Kidney (tissue), 14 donors: ENCODE measurements around the gene RNF4. TPM values are rescaled to one million over a fixed set of nuclear protein-coding genes. Genes with fewer than 3 reads are reported as not detected.
A peak's percentile ranks its signal among the peaks of the same experiment; 100 is the strongest.

ENCODE experiments used
- DNase-seq, 5 donors: peaks; one replicate each; pipeline ENCODE4 v3.0.0-alpha.2; 2013 to 2020
- FAIRE-seq: peaks from 2 replicates; lab custom pipeline; 2012; peaks lifted over from hg19 to GRCh38; lab: Jason Lieb, UNC
- H3K27ac ChIP-seq, 2 donors: one replicate each; pipeline ENCODE4 v1.7.0; 2013; ENCODE audit warnings: low read depth in 2 of 2, low read length in 2 of 2, inconsistent platforms in 1 of 2
- H3K27me3 ChIP-seq: one replicate; pipeline ENCODE4 v1.7.1; 2013; ENCODE audit warnings: low read length, inconsistent platforms; ENCODE audit not compliant: control insufficient read depth, insufficient read depth
- H3K36me3 ChIP-seq, 3 donors: one replicate each; pipeline versions ENCODE4 v1.7.0 to v1.7.1; 2013; ENCODE audit warnings: low read length in 3 of 3, control low read depth in 1 of 3, inconsistent platforms in 1 of 3; ENCODE audit not compliant: insufficient read depth in 3 of 3, control insufficient read depth in 2 of 3
- H3K4me1 ChIP-seq, 3 donors: one replicate each; pipeline versions ENCODE4 v1.7.0 to v1.7.1; 2013; ENCODE audit warnings: low read length in 3 of 3, inconsistent platforms in 1 of 3, low read depth in 1 of 3; ENCODE audit not compliant: control insufficient read depth in 2 of 3, insufficient read depth in 2 of 3
- H3K4me3 ChIP-seq, 3 donors: one replicate each; pipeline versions ENCODE4 v1.7.0 to v1.8.1; 2013; ENCODE audit warnings: low read length in 3 of 3, control low read depth in 1 of 3, inconsistent platforms in 1 of 3
- H3K9ac ChIP-seq, 3 donors: one replicate each; pipeline versions ENCODE4 v1.7.0 to v1.7.1; 2013; ENCODE audit warnings: low read length in 3 of 3, control low read depth in 1 of 3, inconsistent platforms in 1 of 3
- H3K9me3 ChIP-seq, 3 donors: one replicate each; pipeline versions ENCODE4 v1.7.0 to v1.7.1; 2013; ENCODE audit warnings: low read length in 3 of 3, control low read depth in 1 of 3, inconsistent platforms in 1 of 3; ENCODE audit not compliant: control insufficient read depth in 2 of 3, insufficient read depth in 1 of 3
- CTCF ChIP-seq: IDR thresholded peaks from 3 replicates; pipeline ENCODE4 v1.5.1; 2012; ENCODE audit warnings: mild to moderate bottlenecking, moderate library complexity, borderline replicate concordance; ENCODE audit not compliant: insufficient read depth; ENCODE audit errors: extremely low read depth
- intact Hi-C: fragments of 100-400 bp; cut with DNase I; formaldehyde crosslinking; loops from one replicate; pipeline ENCODE4 v1.11.1; 2022
- polyA plus RNA-seq: library from polyadenylated mRNA; stranded (reverse); fragments of 350-450 nt; fragmentation: Illumina TruSeq; extraction: RNeasy Lipid Tissue Mini Kit (QIAGEN cat#74804); gene quantifications from one replicate; pipeline ENCODE4 v1.2.3, GENCODE V29; 2014; ENCODE audit warnings: low read depth, low replicate concordance; ENCODE audit not compliant: insufficient read depth
- total RNA-seq: library from RNA; stranded (reverse); fragmentation: NEBNext Ultra II Directional; extraction: Animal tissue kit (Norgen Biotek cat#: 25700); gene quantifications from one replicate; pipeline ENCODE4 v1.2.1, GENCODE V29; 2021
- donor health status: control.
- donor health status: control.
- donor health status: control.
- donor health status: control.
- donor health status: control.
- donor health status: DM: yes; HTN: yes; CAD: no.
- donor health status: Normal renal cell carcinoma (clear cell type).

RNF4 gene
- total and polyA plus RNA-seq, 2 donors from 2014 or later = 24.2 to 61.5 TPM

GRCh38 chr4:2551118-2551517 is 82.2 kb downstream of the RNF4 start:
- Histone ChIP-seq H3K4me1 (no peaks in the 10 kb centered on the region), H3K9me3 (no peaks in the 10 kb centered on the region), H3K9ac (no peak overlapping the region), H3K27ac (no peak overlapping the region), H3K27me3 (no peaks in the 10 kb centered on the region), H3K4me3 (no peak overlapping the region), H3K36me3 (no peaks in the 10 kb centered on the region)
- DNase-seq = no peak
- no peak for TF ChIP-seq CTCF
- no peak for FAIRE-seq
- intact Hi-C loops = no loop called here

GRCh38 chr4:2552806-2553205 is 83.9 kb downstream of the RNF4 start:
- Histone ChIP-seq H3K9me3 (no peaks in the 10 kb centered on the region), H3K27me3 (no peaks in the 10 kb centered on the region), H3K9ac (no peak overlapping the region), H3K4me3 (no peak overlapping the region), H3K27ac (no peak overlapping the region), H3K4me1 (no peaks in the 10 kb centered on the region), H3K36me3 (no peaks in the 10 kb centered on the region)
- intact Hi-C loops = no loop called here
- FAIRE-seq (no peak), DNase-seq (peak in 1 of 5 donors; percentile 22)
- no peak for TF ChIP-seq CTCF

- Histone ChIP-seq H3K9ac (no peak overlapping the region), H3K36me3 (no peaks in the 10 kb centered on the region), H3K4me1 (peaks cover 0 to 2% (median 0%) of the 10 kb centered on the region in 3 donors), H3K4me3 (no peak overlapping the region), H3K27me3 (no peaks in the 10 kb centered on the region), H3K9me3 (no peaks in the 10 kb centered on the region), H3K27ac (no peak overlapping the region)
- TF ChIP-seq CTCF = no peak
- FAIRE-seq (no peak), DNase-seq (no peak)
- intact Hi-C loops = no loop called here
Observed at GRCh38 chr4:2558301-2558700, 89.4 kb downstream of the RNF4 start.

GRCh38 chr4:2560167-2560566 is 91.3 kb downstream of the RNF4 start:
- intact Hi-C loops = no loop called here
- no peak overlapping the region for H3K4me3 ChIP-seq
- no peak overlapping the region for H3K9ac ChIP-seq
- H3K27me3 ChIP-seq = no peaks in the 10 kb centered on the region
- peaks cover 0 to 2% (median 0%) of the 10 kb centered on the region in 3 donors for H3K4me1 ChIP-seq
- no peaks in the 10 kb centered on the region for H3K9me3 ChIP-seq
- DNase-seq (no peak), FAIRE-seq (no peak)
- no peaks in the 10 kb centered on the region for H3K36me3 ChIP-seq
- TF ChIP-seq CTCF = no peak
- no peak overlapping the region for H3K27ac ChIP-seq
